ENCODE results near the gene PPP1R9B. TPM values are rescaled to one million over a fixed set of nuclear protein-coding genes. Genes with fewer than 3 reads are reported as not detected.

Gene PPP1R9B
- total RNA-seq, 2 donors from 2014 or later, result 36.2 to 79.7 TPM

- no peak overlapping the region for H3K4me3 ChIP-seq
- no peaks in the 10 kb centered on the region for H3K27me3 ChIP-seq (replicated peaks; ENCODE audit: insufficient read depth)
- no peak for DNase-seq (ENCODE audit: low spot score)
- TF ChIP-seq POLR2A (IDR thresholded peaks at IDR 0.05) (no peak), POLR2AphosphoS5 (IDR thresholded peaks at IDR 0.05) (peak; percentile 15)
- no peaks in the 10 kb centered on the region for H3K4me1 ChIP-seq (replicated peaks)
- WGBS, result 65% methylated on average over 14 of the region's 14 CpGs
- peak overlapping the region; percentile 48 to 77 for H3K27ac ChIP-seq
- intact Hi-C loops (cut with DNase I), result no loop called here
- no peaks in the 10 kb centered on the region for H3K36me3 ChIP-seq
- H3K9me3 ChIP-seq, result no peaks in the 10 kb centered on the region
These were observed 38.5 kb downstream of the PPP1R9B start for GRCh38 chr17:50111673-50112655.

GRCh38 chr17:50110591-50111349 lies 39.7 kb downstream of the PPP1R9B start:
- H3K27ac ChIP-seq, result peak overlapping the region; percentile 48 to 77
- H3K27me3 ChIP-seq (replicated peaks; ENCODE audit: insufficient read depth), result no peaks in the 10 kb centered on the region
- no peaks in the 10 kb centered on the region for H3K9me3 ChIP-seq
- TF ChIP-seq POLR2A (IDR thresholded peaks at IDR 0.05) (no peak), CTCF (IDR thresholded peaks at IDR 0.05) (no peak), POLR2AphosphoS5 (IDR thresholded peaks at IDR 0.05) (no peak)
- WGBS, result 70% methylated on average over 19 of the region's 19 CpGs
- no peaks in the 10 kb centered on the region for H3K36me3 ChIP-seq
- intact Hi-C loops (cut with DNase I), result no loop called here
- no peak overlapping the region for H3K4me3 ChIP-seq
- H3K4me1 ChIP-seq (replicated peaks), result no peaks in the 10 kb centered on the region
- no peak for DNase-seq (ENCODE audit: low spot score)

- Histone ChIP-seq H3K9me3 (no peaks in the 10 kb centered on the region), H3K4me1 (replicated peaks) (no peaks in the 10 kb centered on the region), H3K27ac (no peak overlapping the region), H3K36me3 (no peaks in the 10 kb centered on the region), H3K27me3 (replicated peaks; ENCODE audit: insufficient read depth) (no peaks in the 10 kb centered on the region), H3K4me3 (no peak overlapping the region)
- intact Hi-C loops (cut with DNase I), result no loop called here
- no peak for DNase-seq (ENCODE audit: low spot score)
- no peak for TF ChIP-seq CTCF (IDR thresholded peaks at IDR 0.05)
- TF ChIP-seq POLR2AphosphoS5 (IDR thresholded peaks at IDR 0.05), result no peak
- TF ChIP-seq POLR2A (IDR thresholded peaks at IDR 0.05), result no peak
- WGBS, result 84% methylated on average over 19 of the region's 19 CpGs
These were observed 40.7 kb downstream of the PPP1R9B start for GRCh38 chr17:50109785-50110184.

GRCh38 chr17:50109207-50109606 lies 41.3 kb downstream of the PPP1R9B start:
- H3K36me3 ChIP-seq, result no peaks in the 10 kb centered on the region
- WGBS, result 87% methylated on average over 7 of the region's 7 CpGs
- intact Hi-C loops (cut with DNase I), result no loop called here
- H3K27me3 ChIP-seq (replicated peaks; ENCODE audit: insufficient read depth), result no peaks in the 10 kb centered on the region
- H3K4me1 ChIP-seq (replicated peaks), result no peaks in the 10 kb centered on the region
- TF ChIP-seq POLR2AphosphoS5 (IDR thresholded peaks at IDR 0.05), result no peak
- no peak for TF ChIP-seq POLR2A (IDR thresholded peaks at IDR 0.05)
- no peak for TF ChIP-seq CTCF (IDR thresholded peaks at IDR 0.05)
- H3K4me3 ChIP-seq, result no peak overlapping the region
- no peak for DNase-seq (ENCODE audit: low spot score)
- no peak overlapping the region for H3K27ac ChIP-seq
- no peaks in the 10 kb centered on the region for H3K9me3 ChIP-seq

- Histone ChIP-seq H3K36me3 (no peaks in the 10 kb centered on the region), H3K4me1 (replicated peaks) (no peaks in the 10 kb centered on the region), H3K27me3 (replicated peaks; ENCODE audit: insufficient read depth) (no peaks in the 10 kb centered on the region), H3K4me3 (no peak overlapping the region), H3K27ac (no peak overlapping the region), H3K9me3 (no peaks in the 10 kb centered on the region)
- no peak for DNase-seq (ENCODE audit: low spot score)
- TF ChIP-seq POLR2A (IDR thresholded peaks at IDR 0.05), result no peak
- no peak for TF ChIP-seq POLR2AphosphoS5 (IDR thresholded peaks at IDR 0.05)
- TF ChIP-seq CTCF (IDR thresholded peaks at IDR 0.05), result no peak
- intact Hi-C loops (cut with DNase I), result no loop called here
- WGBS, result 85% methylated on average over 9 of the region's 9 CpGs
These were observed 41.9 kb downstream of the PPP1R9B start for GRCh38 chr17:50108556-50108955.

Measured in prostate gland (tissue), 2 donors.